Measurements from ENCODE around the gene HEATR5A.

The HEATR5A gene

DNA sequence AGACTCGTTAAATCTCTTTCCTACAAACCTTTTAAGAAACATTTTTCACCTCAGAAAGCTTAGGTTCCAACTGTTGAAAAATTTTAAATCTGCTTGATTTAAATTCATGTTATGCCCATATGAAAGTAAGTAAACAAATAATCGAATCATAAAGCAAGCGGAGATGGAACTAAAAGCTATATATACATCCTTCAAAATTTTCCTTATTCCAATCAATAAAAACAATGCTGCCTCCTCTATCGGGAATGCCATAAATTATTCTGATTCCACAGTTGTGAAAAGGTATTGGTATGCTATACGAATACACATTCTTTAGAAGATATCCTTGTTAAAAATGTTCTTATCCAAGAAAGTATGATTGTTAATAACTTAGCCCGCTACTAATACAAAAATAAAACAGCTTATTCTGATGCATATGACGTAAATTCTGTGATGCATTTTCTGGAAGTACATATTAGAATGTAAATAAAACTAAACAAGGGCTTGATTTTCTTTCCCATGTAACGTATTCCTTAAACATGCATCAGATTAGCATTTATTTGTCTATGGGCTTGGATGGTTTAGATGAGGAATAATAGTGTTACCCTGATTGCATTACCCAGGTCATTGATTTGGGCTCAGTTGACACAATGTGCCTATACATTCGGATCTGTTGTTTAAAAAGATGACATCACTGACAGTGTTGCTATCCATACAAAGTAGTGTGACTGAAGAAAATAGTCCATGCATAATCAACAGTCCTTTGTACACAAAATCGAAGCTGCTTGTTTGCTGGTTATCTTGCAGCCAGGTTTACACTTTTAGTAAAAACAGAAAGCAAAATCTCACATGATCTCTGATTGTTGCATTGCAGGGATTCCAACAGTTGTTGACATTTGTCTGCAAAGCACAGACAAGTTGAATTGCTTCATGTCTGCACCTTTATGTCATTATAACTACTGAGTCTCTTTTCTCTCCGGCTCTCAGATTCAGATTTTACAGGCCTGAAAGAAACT, 37.6 kb upstream of the HEATR5A start:
- H3K9me3 ChIP-seq: no peaks in the 10 kb centered on the region
- H3K27ac ChIP-seq: peak overlapping the region; percentile 66
- peaks cover 19 to 22% of the 10 kb centered on the region in 2 experiments for H3K4me1 ChIP-seq (ENCODE audit: control insufficient read depth in 1 of 2, insufficient read depth in 1 of 2, low read depth in 1 of 2, low read length in 1 of 2)
- TF ChIP-seq, protein P1, sequence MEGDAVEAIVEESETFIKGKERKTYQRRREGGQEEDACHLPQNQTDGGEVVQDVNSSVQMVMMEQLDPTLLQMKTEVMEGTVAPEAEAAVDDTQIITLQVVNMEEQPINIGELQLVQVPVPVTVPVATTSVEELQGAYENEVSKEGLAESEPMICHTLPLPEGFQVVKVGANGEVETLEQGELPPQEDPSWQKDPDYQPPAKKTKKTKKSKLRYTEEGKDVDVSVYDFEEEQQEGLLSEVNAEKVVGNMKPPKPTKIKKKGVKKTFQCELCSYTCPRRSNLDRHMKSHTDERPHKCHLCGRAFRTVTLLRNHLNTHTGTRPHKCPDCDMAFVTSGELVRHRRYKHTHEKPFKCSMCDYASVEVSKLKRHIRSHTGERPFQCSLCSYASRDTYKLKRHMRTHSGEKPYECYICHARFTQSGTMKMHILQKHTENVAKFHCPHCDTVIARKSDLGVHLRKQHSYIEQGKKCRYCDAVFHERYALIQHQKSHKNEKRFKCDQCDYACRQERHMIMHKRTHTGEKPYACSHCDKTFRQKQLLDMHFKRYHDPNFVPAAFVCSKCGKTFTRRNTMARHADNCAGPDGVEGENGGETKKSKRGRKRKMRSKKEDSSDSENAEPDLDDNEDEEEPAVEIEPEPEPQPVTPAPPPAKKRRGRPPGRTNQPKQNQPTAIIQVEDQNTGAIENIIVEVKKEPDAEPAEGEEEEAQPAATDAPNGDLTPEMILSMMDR (IDR thresholded peaks at IDR 0.05): no peak
- H3K27me3 ChIP-seq: no peaks in the 10 kb centered on the region
- H3K4me3 ChIP-seq (ENCODE audit: low read depth in 1 of 2, low read length in 1 of 2): peak overlapping the region; percentile 75 to 85
- H3K36me3 ChIP-seq: no peaks in the 10 kb centered on the region

DNA sequence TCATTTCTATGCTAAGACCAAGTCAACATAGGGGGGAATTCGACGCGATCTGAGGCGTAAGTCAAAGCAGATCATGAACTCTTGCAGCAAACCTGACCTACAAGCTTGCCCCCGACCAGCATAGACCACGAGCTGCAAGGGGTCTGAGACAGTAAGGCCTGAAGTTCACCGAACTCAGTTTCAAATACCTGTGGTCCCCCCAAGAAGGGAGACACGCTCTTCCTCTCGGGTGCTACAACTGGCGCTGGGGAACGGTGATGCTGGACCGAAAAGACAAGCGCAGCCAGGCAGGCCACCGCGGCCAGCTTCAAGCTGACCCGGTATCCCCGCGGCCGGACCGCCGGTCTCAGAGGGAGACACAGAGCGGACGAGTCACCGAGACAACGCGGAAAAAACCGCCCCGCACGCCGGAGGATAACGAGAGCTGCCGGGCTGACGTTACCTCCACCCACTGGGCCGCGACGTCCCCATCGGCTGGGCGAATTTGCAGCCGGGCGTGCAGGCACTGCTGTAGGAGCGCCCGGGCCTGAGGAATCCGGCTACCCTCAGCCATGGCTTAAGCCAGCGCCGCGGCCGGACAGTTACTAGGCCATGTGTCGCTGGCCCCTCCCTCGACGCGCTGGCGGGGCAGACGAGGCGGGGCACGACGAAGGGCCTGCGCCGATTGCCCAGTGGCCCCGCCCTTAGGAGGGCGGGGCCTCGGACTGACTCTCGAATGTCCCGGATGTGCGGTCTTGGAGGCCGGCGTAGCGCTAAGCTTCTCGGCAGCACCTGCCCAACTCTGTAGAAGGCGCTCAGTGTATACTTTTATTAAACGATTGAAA, 36.7 kb upstream of the HEATR5A start, which contains the start of gene DTD2:
DTD2 (minus strand) TSS at position 666 of the 824 bp plus-strand sequence; CDS start at position 553, 113 bp downstream.
- H3K4me3 ChIP-seq (ENCODE audit: low read depth in 1 of 2, low read length in 1 of 2): peak within 1 kb of the TSS; percentile 75 to 85
- H3K9me3 ChIP-seq: no peaks in the 10 kb centered on the region
- peak within 1 kb of the TSS; percentile 66 for H3K27ac ChIP-seq
- no peaks in the 10 kb centered on the region for H3K27me3 ChIP-seq
- H3K36me3 ChIP-seq: no peaks in the 10 kb centered on the region
- TF ChIP-seq, protein P1 (IDR thresholded peaks at IDR 0.05): peak; percentile 41
- peaks cover 19 to 22% of the 10 kb centered on the region in 2 experiments for H3K4me1 ChIP-seq (ENCODE audit: control insufficient read depth in 1 of 2, insufficient read depth in 1 of 2, low read depth in 1 of 2, low read length in 1 of 2)

- Histone ChIP-seq H3K4me3 (ENCODE audit: low read depth in 1 of 2, low read length in 1 of 2) (no peak overlapping the region), H3K4me1 (ENCODE audit: control insufficient read depth in 1 of 2, insufficient read depth in 1 of 2, low read depth in 1 of 2, low read length in 1 of 2) (no peaks in the 10 kb centered on the region), H3K27ac (no peak overlapping the region), H3K27me3 (no peaks in the 10 kb centered on the region), H3K9me3 (no peaks in the 10 kb centered on the region), H3K36me3 (no peaks in the 10 kb centered on the region)
- TF ChIP-seq, protein P1 (IDR thresholded peaks at IDR 0.05): no peak
These were observed 29.7 kb upstream of the HEATR5A start for GRCh38 chr14:31449971-31450610.

DNA sequence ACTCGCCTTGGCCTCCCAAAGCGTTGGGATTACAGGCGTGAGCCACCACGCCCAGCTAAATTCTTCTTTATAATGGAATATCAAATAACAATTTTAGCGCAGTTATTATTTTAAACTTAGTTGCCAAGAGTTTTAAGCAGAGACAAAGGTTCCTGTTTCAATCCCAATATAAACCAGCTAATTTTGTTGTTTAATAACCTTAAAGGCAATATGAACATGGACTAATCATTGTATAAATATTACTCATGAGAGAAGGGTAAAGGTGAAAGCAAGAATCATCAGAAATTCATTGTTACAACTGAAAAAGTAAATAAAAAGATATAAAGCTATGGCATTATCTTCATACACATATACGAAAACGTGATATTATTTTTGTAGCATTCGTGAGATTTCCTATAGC, 28.8 kb upstream of the HEATR5A start:
- Histone ChIP-seq H3K9me3 (no peaks in the 10 kb centered on the region), H3K36me3 (no peaks in the 10 kb centered on the region), H3K27me3 (no peaks in the 10 kb centered on the region), H3K4me3 (ENCODE audit: low read depth in 1 of 2, low read length in 1 of 2) (no peak overlapping the region), H3K4me1 (ENCODE audit: control insufficient read depth in 1 of 2, insufficient read depth in 1 of 2, low read depth in 1 of 2, low read length in 1 of 2) (no peaks in the 10 kb centered on the region), H3K27ac (no peak overlapping the region)
- TF ChIP-seq, protein P1 (IDR thresholded peaks at IDR 0.05): no peak

DNA sequence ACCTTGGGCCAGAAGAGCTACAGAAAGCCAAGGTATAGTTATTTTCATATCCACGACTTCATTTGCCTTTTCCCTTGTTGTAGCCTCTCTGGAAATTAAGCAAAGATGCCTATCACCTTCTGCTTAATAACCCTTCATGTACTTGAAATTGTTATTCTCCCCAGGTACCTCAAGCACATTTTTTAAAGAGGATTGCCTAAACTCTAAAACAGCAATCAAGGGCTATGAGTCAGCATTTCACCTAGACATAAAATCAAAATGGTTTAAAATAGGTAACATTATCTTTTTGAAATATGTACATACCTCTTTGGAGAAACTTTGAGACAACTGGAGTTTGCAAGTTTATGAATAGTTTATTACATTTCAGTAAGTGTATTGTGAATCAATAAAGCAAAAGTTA, 25.4 kb upstream of the HEATR5A start:
- TF ChIP-seq, protein P1 (IDR thresholded peaks at IDR 0.05): no peak

More for the DNA sequence above, 25.4 kb upstream of the HEATR5A start:
- Histone ChIP-seq H3K27me3 (no peaks in the 10 kb centered on the region), H3K4me1 (ENCODE audit: control insufficient read depth in 1 of 2, insufficient read depth in 1 of 2, low read depth in 1 of 2, low read length in 1 of 2) (no peaks in the 10 kb centered on the region), H3K27ac (no peak overlapping the region), H3K36me3 (no peaks in the 10 kb centered on the region), H3K9me3 (no peaks in the 10 kb centered on the region), H3K4me3 (ENCODE audit: low read depth in 1 of 2, low read length in 1 of 2) (no peak overlapping the region)
